HepG2 (cell line): ENCODE measurements around the gene THSD8. TPM values are rescaled to one million over a fixed set of nuclear protein-coding genes. Genes with fewer than 3 reads are reported as not detected.

Experiments
- AGO2 ChIP-seq: fragments of 200-400 bp; formaldehyde crosslinking; optimal IDR thresholded peaks from 2 replicates; pipeline ENCODE3; 2017; ENCODE audit warnings: mild to moderate bottlenecking, low read depth, low read length, moderate library complexity
- HNF1A ChIP-seq, 2 experiments: sonication (generic) in 1 of 2; formaldehyde crosslinking in 1 of 2; IDR thresholded peaks; 2 replicates each; pipeline versions ENCODE4 v1.4.0 to v1.6.1; 2016 to 2020; ENCODE audit warnings: borderline replicate concordance in 1 of 2, low read depth in 1 of 2, mild to moderate bottlenecking in 1 of 2, missing genetic modification reagents in 1 of 2
- KDM5A ChIP-seq: fragments of 200-600 bp; sonication (generic); IDR thresholded peaks from 2 replicates; pipeline ENCODE4 v1.7.0; 2018; ENCODE audit warnings: antibody characterized with exemption, mild to moderate bottlenecking, low read length, borderline replicate concordance
- NKX3-1 ChIP-seq: sonication (generic); formaldehyde crosslinking; IDR thresholded peaks from 2 replicates; pipeline ENCODE4 v1.5.0; 2020; ENCODE audit warnings: missing genetic modification reagents
- NPAS2 ChIP-seq: sonication (generic); formaldehyde crosslinking; IDR thresholded peaks from 2 replicates; pipeline ENCODE4 v1.8.0; 2022; ENCODE audit warnings: mild to moderate bottlenecking, missing genetic modification reagents, borderline replicate concordance
- PCBP2 ChIP-seq: fragments of 200-400 bp; formaldehyde crosslinking; optimal IDR thresholded peaks from 2 replicates; pipeline ENCODE3; 2018; ENCODE audit warnings: low read length, low read depth; ENCODE audit not compliant: poor library complexity, severe bottlenecking
- RELA ChIP-seq: sonication (generic); formaldehyde crosslinking; IDR thresholded peaks from 2 replicates; pipeline ENCODE4 v1.4.0; 2020; ENCODE audit warnings: missing genetic modification reagents
- RXRA ChIP-seq: sonication (generic); formaldehyde crosslinking; IDR thresholded peaks from 2 replicates; pipeline ENCODE4 v1.5.1; 2020; ENCODE audit warnings: missing genetic modification reagents
- THAP8 ChIP-seq: sonication (generic); formaldehyde crosslinking; IDR thresholded peaks from 2 replicates; pipeline ENCODE4 v1.5.1; 2020; ENCODE audit warnings: missing genetic modification reagents, mild to moderate bottlenecking, borderline replicate concordance
- ZBTB1 ChIP-seq: sonication (generic); formaldehyde crosslinking; IDR thresholded peaks from 2 replicates; pipeline ENCODE4 v1.4.0; 2020; ENCODE audit warnings: missing genetic modification reagents, borderline replicate concordance
- ZBTB14 ChIP-seq: sonication (generic); formaldehyde crosslinking; IDR thresholded peaks from 2 replicates; pipeline ENCODE4 v1.4.0; 2020; ENCODE audit warnings: missing genetic modification reagents
- ZNF510 ChIP-seq: sonication (generic); formaldehyde crosslinking; IDR thresholded peaks from 2 replicates; pipeline ENCODE4 v1.4.0; 2020; ENCODE audit warnings: low read depth, mild to moderate bottlenecking, missing genetic modification reagents
- ZNF564 ChIP-seq: sonication (generic); formaldehyde crosslinking; IDR thresholded peaks from 2 replicates; pipeline ENCODE4 v1.8.1; 2023; ENCODE audit warnings: mild to moderate bottlenecking, missing genetic modification reagents
- ZNF687 ChIP-seq: sonication (generic); formaldehyde crosslinking; IDR thresholded peaks from 2 replicates; pipeline ENCODE4 v1.5.1; 2020; ENCODE audit warnings: mild to moderate bottlenecking, missing genetic modification reagents, moderate library complexity
- ZNF749 ChIP-seq: sonication (generic); formaldehyde crosslinking; IDR thresholded peaks from 2 replicates; pipeline ENCODE4 v1.8.0; 2022; ENCODE audit warnings: mild to moderate bottlenecking, missing genetic modification reagents, moderate library complexity, borderline replicate concordance
- ZNF850 ChIP-seq: sonication (generic); formaldehyde crosslinking; conservative IDR thresholded peaks from 2 replicates; pipeline ENCODE4 v1.9.0; 2021; ENCODE audit warnings: mild to moderate bottlenecking, missing genetic modification reagents
- polyA plus RNA-seq, 8 experiments: library from polyadenylated mRNA; depleted of rRNA in 3 of 8; stranded (reverse) in 7 of 8; unstranded in 1 of 8; fragments of >200 nt; fragmentation: Illumina TruSeq in 4 of 8; extraction: Trizol in 4 of 8; gene quantifications; 2 replicates each; pipeline versions ENCODE4 v1.2.1 to v1.2.3, GENCODE V29; 2011 to 2016; ENCODE audit warnings: low read depth in 4 of 8, missing spikeins in 1 of 8, mixed read lengths in 1 of 8; ENCODE audit not compliant: insufficient read depth in 1 of 8
- total RNA-seq, 5 experiments: library from RNA; depleted of rRNA; stranded (reverse); fragments of >200 nt; fragmentation: Illumina TruSeq; extraction: Trizol; gene quantifications; 2 replicates each; pipeline ENCODE4 v1.2.3, GENCODE V29; 2016; ENCODE audit warnings: low read depth in 1 of 5

Gene THSD8
- total and polyA plus RNA-seq, 2 of the 13 experiments (the other 11 are each of a cell fraction or from before 2014, with no cell fraction given) = 4.8 to 14.9 TPM

GRCh38 chr19:12847159-12848139, 45.6 kb downstream of the THSD8 start (continued):
- no peak for TF ChIP-seq HNF1A (IDR thresholded peaks at IDR 0.05; ENCODE audit: low read depth)
- TF ChIP-seq HNF1A (CRISPR knock-in tag; IDR thresholded peaks at IDR 0.05; ENCODE audit: borderline replicate concordance) = no peak; the same call in 1 of the 2 replicates
- no peak for TF ChIP-seq ZNF564 (CRISPR knock-in tag)
- no peak for TF ChIP-seq THAP8 (CRISPR knock-in tag)
- no peak for TF ChIP-seq NKX3-1
- no peak for TF ChIP-seq ZNF850 (CRISPR knock-in tag)
- no peak for TF ChIP-seq AGO2
- no peak for TF ChIP-seq ZBTB14 (CRISPR knock-in tag)
- no peak for TF ChIP-seq PCBP2
- no peak for TF ChIP-seq NPAS2 (CRISPR knock-in tag)
- no peak for TF ChIP-seq ZBTB1 (CRISPR knock-in tag)
- peak; percentile 45; the same call in 1 of the 2 replicates for TF ChIP-seq RXRA (CRISPR knock-in tag)
- TF ChIP-seq KDM5A = no peak
- peak; percentile 77 for TF ChIP-seq ZNF687 (CRISPR knock-in tag)
- 0 out of 2 replicates have a peak, but pooled peaks have one; percentile 39 for TF ChIP-seq ZNF510
- TF ChIP-seq ZNF749 (CRISPR knock-in tag) = no peak
- TF ChIP-seq RELA = no peak
